Smooth muscle cell of the umbilical artery (primary cell): ENCODE measurements around the gene LCE3C. TPM values are rescaled to one million over a fixed set of nuclear protein-coding genes. Genes with fewer than 3 reads are reported as not detected.

ENCODE experiments used
- total RNA-seq: library from RNA; depleted of rRNA; stranded (reverse); fragments of >200 nt; gene quantifications from 2 replicates; pipeline ENCODE4 v1.2.3, GENCODE V29; 2014

The LCE3C gene, protein sequence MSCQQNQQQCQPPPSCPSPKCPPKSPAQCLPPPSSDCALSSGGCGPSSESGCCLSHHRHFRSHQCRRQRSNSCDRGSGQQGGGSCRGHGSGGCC
- total RNA-seq: not detected in 2 replicates

DNA sequence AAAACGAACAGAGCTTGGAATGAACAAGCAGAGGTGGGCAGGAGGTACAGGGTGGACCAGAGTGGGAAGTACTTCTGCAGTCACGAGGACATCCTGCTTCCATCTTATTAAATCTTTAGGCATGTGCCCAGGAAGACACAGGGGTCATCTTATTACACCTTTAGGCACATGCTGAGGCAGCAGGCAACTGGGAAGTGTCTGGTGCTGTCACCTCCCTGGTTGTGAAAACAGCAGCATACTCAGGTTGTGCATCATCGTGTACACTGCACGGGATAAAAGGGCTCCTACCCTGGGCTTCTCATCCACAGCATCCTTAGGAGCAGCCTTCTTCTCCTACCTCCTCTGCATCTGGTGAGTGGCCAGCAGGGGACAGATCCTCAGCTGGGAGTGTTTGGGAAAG, at the start of gene LCE3C:
Gene LCE3C (plus strand): TSS at position 301 of the 400 bp plus-strand sequence. CDS start 498 bp downstream, outside the sequence.

DNA sequence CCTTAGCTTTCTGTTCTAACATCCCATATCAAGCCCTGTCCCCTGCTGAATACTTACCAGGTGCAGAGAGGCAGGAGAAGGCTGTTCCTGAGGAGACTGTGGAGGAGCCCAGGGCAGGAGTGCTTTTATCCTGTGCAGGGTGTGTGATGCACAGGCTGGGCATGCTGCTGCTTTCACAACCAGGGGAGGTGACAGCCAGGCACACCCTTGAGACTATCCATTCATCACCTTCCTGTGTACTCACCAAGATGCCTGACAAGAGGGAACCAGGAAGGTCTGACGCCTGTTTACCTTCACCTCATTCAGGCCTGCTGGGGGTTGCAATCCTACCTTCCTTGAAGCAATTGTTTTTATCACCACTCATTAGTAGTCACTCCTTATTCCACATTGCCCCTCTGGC, 33.4 kb upstream of the LCE3C start, which contains the start of gene LCE3E:
Gene LCE3E (minus strand): TSS at position 100 of the 400 bp plus-strand sequence. CDS start 572 bp downstream, outside the sequence.

DNA sequence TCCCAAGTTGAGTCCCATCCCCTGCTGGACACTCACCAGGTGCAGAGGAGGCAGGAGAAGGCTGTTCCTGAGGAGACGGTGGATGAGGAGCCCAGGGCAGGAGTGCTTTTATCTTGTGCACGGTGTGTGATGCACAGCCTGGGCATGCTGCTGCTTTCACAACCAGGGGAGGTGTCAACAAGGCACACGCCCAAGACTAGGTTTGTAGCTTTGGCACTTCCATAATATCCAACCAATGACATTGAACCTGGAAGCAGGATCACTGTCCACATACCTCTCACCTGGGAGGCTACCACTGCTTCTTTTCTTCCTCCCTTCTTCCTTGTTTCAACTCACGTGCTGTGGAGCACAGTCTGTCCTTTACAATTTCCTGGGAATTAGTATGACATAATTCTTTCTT, 19.6 kb upstream of the LCE3C start, which contains the start of gene LCE3D:
Gene LCE3D (minus strand): TSS at position 84 of the 400 bp plus-strand sequence. CDS start 580 bp downstream, outside the sequence.

DNA sequence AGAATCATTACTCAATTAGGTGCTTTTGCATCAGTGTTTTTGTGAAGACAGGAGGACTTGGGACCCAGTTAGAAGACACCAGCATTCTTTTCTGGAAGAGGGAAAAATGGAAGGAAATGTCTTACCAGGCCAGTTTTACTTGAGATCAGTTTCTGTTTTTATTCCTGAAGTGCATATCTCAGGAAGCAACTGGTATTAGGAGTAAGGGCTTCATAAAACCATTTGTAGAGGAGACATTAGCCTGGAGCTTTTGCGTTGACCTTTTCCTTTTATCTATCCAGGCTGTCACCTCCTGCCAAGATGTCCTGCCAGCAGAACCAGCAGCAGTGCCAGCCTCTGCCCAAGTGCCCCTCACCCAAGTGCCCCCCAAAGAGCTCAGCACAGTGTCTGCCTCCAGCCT, 13.5 kb downstream of the LCE3C start, which contains the start of gene LCE3B:
Gene LCE3B (plus strand): TSS at position 301 of the 400 bp plus-strand sequence. CDS start 0 bp downstream, at position 301.

DNA sequence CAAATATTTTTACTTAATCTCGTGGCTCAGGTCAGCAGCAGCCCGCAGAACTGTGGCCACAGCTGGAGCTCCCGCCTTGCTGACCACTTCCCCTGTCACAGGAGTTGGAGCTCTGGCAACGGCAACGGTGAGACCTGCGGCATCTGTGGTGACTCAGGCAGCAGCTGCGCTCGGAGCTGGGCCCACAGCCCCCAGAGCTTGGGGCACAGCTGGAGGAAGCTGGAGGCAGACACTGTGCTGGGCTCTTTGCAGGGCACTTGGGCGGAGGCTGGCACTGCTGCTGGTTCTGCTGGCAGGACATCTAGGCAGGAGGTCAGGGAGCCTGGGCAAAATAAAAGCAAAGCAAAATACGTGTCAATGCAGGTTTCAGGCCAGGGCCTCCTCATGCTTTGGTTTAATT, 22.8 kb downstream of the LCE3C start, which contains the start of gene LCE3A:
Gene LCE3A (minus strand): TSS at position 301 of the 400 bp plus-strand sequence. CDS start 0 bp downstream, at position 301.

Other genes with a start within 250 kb of the LCE3C start
- not detected in 2 replicates for gene FLG2, start 240.2 kb upstream of the LCE3C start, total RNA-seq
- not detected in 2 replicates for gene CRNN, start 186.0 kb upstream of the LCE3C start, total RNA-seq
- not detected in 2 replicates for gene LCE5A, start 89.4 kb upstream of the LCE3C start, total RNA-seq
- gene CRCT1, start 85.8 kb upstream of the LCE3C start, total RNA-seq: not detected in 2 replicates
- gene LCE3E, start 33.5 kb upstream of the LCE3C start, total RNA-seq: not detected in 2 replicates
- gene LCE3D, start 19.7 kb upstream of the LCE3C start, total RNA-seq: not detected in 2 replicates
- not detected in 2 replicates for gene LCE3B, start 13.6 kb downstream of the LCE3C start, total RNA-seq
- not detected in 2 replicates for gene LCE3A, start 22.9 kb downstream of the LCE3C start, total RNA-seq
- gene LCE2D, start 63.1 kb downstream of the LCE3C start, total RNA-seq: not detected in 2 replicates
- gene LCE2C, start 75.0 kb downstream of the LCE3C start, total RNA-seq: not detected in 2 replicates
- gene LCE2B, start 85.9 kb downstream of the LCE3C start, total RNA-seq: not detected in 2 replicates
- gene LCE2A, start 98.1 kb downstream of the LCE3C start, total RNA-seq: not detected in 2 replicates
- not detected in 2 replicates for gene LCE4A, start 107.9 kb downstream of the LCE3C start, total RNA-seq
- gene KPRP, start 157.8 kb downstream of the LCE3C start, total RNA-seq: not detected in 2 replicates
- not detected in 2 replicates for gene LCE1F, start 174.9 kb downstream of the LCE3C start, total RNA-seq
- gene LCE1E, start 186.0 kb downstream of the LCE3C start, total RNA-seq: 0.42 TPM in 1 of 2 replicates, not detected in the other
- not detected in 2 replicates for gene LCE1D, start 196.5 kb downstream of the LCE3C start, total RNA-seq
- gene LCE1C, start 206.4 kb downstream of the LCE3C start, total RNA-seq: not detected in 2 replicates
- gene LCE1B, start 211.7 kb downstream of the LCE3C start, total RNA-seq: not detected in 2 replicates
- not detected in 2 replicates for gene LCE1A, start 227.2 kb downstream of the LCE3C start, total RNA-seq
- gene LCE6A, start 242.6 kb downstream of the LCE3C start, total RNA-seq: not detected in 2 replicates